ENCODE measurements around the gene FAM163B.
"Not testable (repeated sequence)": the region's sequence is repeated elsewhere in the genome, so short reads cannot be mapped to it uniquely, and the experiment has no call there.

Gene FAM163B

GRCh38 chr9:133640160-133640559, 31.0 kb upstream of the FAM163B start:
- in situ Hi-C loops (cut with MboI; ENCODE audit: low sequenced_read_pairs): no loop called here

- in situ Hi-C loops (cut with MboI; ENCODE audit: low sequenced_read_pairs): no loop called here
Observed at GRCh38 chr9:133639613-133640012, 30.4 kb upstream of the FAM163B start.

GRCh38 chr9:133638711-133639110, 29.5 kb upstream of the FAM163B start:
- in situ Hi-C loops (cut with MboI; ENCODE audit: low sequenced_read_pairs): no loop called here

GRCh38 chr9:133638076-133638475, 28.9 kb upstream of the FAM163B start:
- in situ Hi-C loops (cut with MboI; ENCODE audit: low sequenced_read_pairs): no loop called here

GRCh38 chr9:133637451-133638055, 28.4 kb upstream of the FAM163B start:
- in situ Hi-C loops (cut with MboI; ENCODE audit: low sequenced_read_pairs): no loop called here

GRCh38 chr9:133636902-133637301, 27.7 kb upstream of the FAM163B start:
- in situ Hi-C loops (cut with MboI; ENCODE audit: low sequenced_read_pairs): no loop called here

GRCh38 chr9:133635533-133636531, 26.6 kb upstream of the FAM163B start, which contains the start of gene DBH:
DBH (plus strand) TSS chr9:133636363; CDS start chr9:133636372, 9 bp downstream.
- in situ Hi-C loops (cut with MboI; ENCODE audit: low sequenced_read_pairs): no loop called here

GRCh38 chr9:133635098-133635497, 25.9 kb upstream of the FAM163B start:
- in situ Hi-C loops (cut with MboI; ENCODE audit: low sequenced_read_pairs): no loop called here

GRCh38 chr9:133634081-133634691, 25.0 kb upstream of the FAM163B start:
- in situ Hi-C loops (cut with MboI; ENCODE audit: low sequenced_read_pairs): no loop called here

- in situ Hi-C loops (cut with MboI; ENCODE audit: low sequenced_read_pairs): no loop called here
Observed at GRCh38 chr9:133633681-133634080, 24.5 kb upstream of the FAM163B start.

GRCh38 chr9:133632806-133633680, 23.9 kb upstream of the FAM163B start:
- in situ Hi-C loops (cut with MboI; ENCODE audit: low sequenced_read_pairs): no loop called here

- in situ Hi-C loops (cut with MboI; ENCODE audit: low sequenced_read_pairs): no loop called here
Observed at GRCh38 chr9:133631111-133631510, 21.9 kb upstream of the FAM163B start.

- in situ Hi-C loops (cut with MboI; ENCODE audit: low sequenced_read_pairs): no loop called here
Observed at GRCh38 chr9:133629221-133630110, 20.3 kb upstream of the FAM163B start.

GRCh38 chr9:133628766-133629165, 19.6 kb upstream of the FAM163B start:
- in situ Hi-C loops (cut with MboI; ENCODE audit: low sequenced_read_pairs): no loop called here

GRCh38 chr9:133627341-133627740, 18.2 kb upstream of the FAM163B start:
- in situ Hi-C loops (cut with MboI; ENCODE audit: low sequenced_read_pairs): no loop called here

GRCh38 chr9:133626008-133626407, 16.8 kb upstream of the FAM163B start:
- in situ Hi-C loops (cut with MboI; ENCODE audit: low sequenced_read_pairs): not testable (repeated sequence)

GRCh38 chr9:133622555-133622954, 13.4 kb upstream of the FAM163B start:
- in situ Hi-C loops (cut with MboI; ENCODE audit: low sequenced_read_pairs): no loop called here

- in situ Hi-C loops (cut with MboI; ENCODE audit: low sequenced_read_pairs): no loop called here
Observed at GRCh38 chr9:133621725-133622267, 12.6 kb upstream of the FAM163B start.

GRCh38 chr9:133619791-133620190, 10.6 kb upstream of the FAM163B start:
- in situ Hi-C loops (cut with MboI; ENCODE audit: low sequenced_read_pairs): no loop called here

Measured in HL-60/S4 (cell line).